Smooth muscle cell (in vitro differentiated cells): Measurements from ENCODE around the gene AK8. TPM values are rescaled to one million over a fixed set of nuclear protein-coding genes. Genes with fewer than 3 reads are reported as not detected.

ENCODE experiments used
- DNase-seq: peaks from one replicate; lab custom pipeline; 2025; ENCODE audit not compliant: unreplicated experiment; lab: John Stamatoyannopoulos, UW
- H2AFZ ChIP-seq: fragments of 200-600 bp; sonication (generic); 2 replicates; pipeline ENCODE4 v1.6.0; 2016; ENCODE audit warnings: antibody characterized with exemption, low read depth, mild to moderate bottlenecking
- H3F3A ChIP-seq: fragments of 200-600 bp; sonication (generic); 2 replicates; pipeline ENCODE4 v1.6.0; 2017; ENCODE audit warnings: antibody characterized with exemption, low read depth
- H3K27ac ChIP-seq: fragments of 200-600 bp; sonication (generic); 2 replicates; pipeline ENCODE4 v1.5.1; 2016; ENCODE audit warnings: low read depth, mild to moderate bottlenecking
- H3K27me3 ChIP-seq: fragments of 200-600 bp; sonication (generic); 2 replicates; pipeline ENCODE4 v1.6.1; 2016; ENCODE audit warnings: low read depth, mild to moderate bottlenecking
- H3K36me3 ChIP-seq: fragments of 200-600 bp; sonication (generic); 2 replicates; pipeline ENCODE4 v1.5.1; 2016; ENCODE audit warnings: low read depth
- H3K4me1 ChIP-seq: fragments of 200-600 bp; sonication (generic); 2 replicates; pipeline ENCODE4 v1.5.1; 2016; ENCODE audit warnings: low read depth
- H3K4me2 ChIP-seq: fragments of 200-600 bp; sonication (generic); 2 replicates; pipeline ENCODE4 v1.6.0; 2016; ENCODE audit warnings: mild to moderate bottlenecking
- H3K4me3 ChIP-seq: fragments of 200-600 bp; sonication (generic); 2 replicates; pipeline ENCODE4 v1.5.1; 2016; ENCODE audit warnings: mild to moderate bottlenecking
- H3K79me2 ChIP-seq: fragments of 200-600 bp; sonication (generic); 2 replicates; pipeline ENCODE4 v1.6.0; 2016; ENCODE audit warnings: low read depth, mild to moderate bottlenecking
- H3K9ac ChIP-seq: fragments of 200-600 bp; sonication (generic); 2 replicates; pipeline ENCODE4 v1.6.0; 2016; ENCODE audit warnings: low read depth
- H3K9me3 ChIP-seq: fragments of 200-600 bp; sonication (generic); replicated peaks from 2 replicates; pipeline ENCODE4 v1.5.1; 2016; ENCODE audit warnings: low read depth
- H4K20me1 ChIP-seq: fragments of 200-600 bp; sonication (generic); 2 replicates; pipeline ENCODE4 v1.6.0; 2016; ENCODE audit warnings: low read depth
- WGBS: methylation state at CpG from one replicate; pipeline ENCODE4 v1.1.7; 2016; ENCODE audit warnings: low lambda C conversion rate; 5-methylcytosine and 5-hydroxymethylcytosine counted together
- polyA plus RNA-seq: library from polyadenylated mRNA; unstranded; fragments of >200 nt; fragmentation: Nextera tagmentation; extraction: Ambion mirVana; gene quantifications from 2 replicates; pipeline ENCODE4 v1.2.1, GENCODE V29; 2016
- total RNA-seq: library from RNA; depleted of rRNA; stranded (reverse); fragments of >200 nt; gene quantifications from 2 replicates; pipeline ENCODE4 v1.2.3, GENCODE V29; 2014
- TF ChIP-seq, protein P1 (sequence below): fragments of 200-600 bp; sonication (generic); IDR thresholded peaks from 2 replicates; pipeline ENCODE4 v1.5.1; 2017; ENCODE audit warnings: borderline replicate concordance, mild to moderate bottlenecking, antibody characterized with exemption; ENCODE audit not compliant: insufficient read depth, poor library complexity, severe bottlenecking

The AK8 gene
- total and polyA plus RNA-seq, 2 experiments from 2014 or later: 0.67 to 1.4 TPM

DNA sequence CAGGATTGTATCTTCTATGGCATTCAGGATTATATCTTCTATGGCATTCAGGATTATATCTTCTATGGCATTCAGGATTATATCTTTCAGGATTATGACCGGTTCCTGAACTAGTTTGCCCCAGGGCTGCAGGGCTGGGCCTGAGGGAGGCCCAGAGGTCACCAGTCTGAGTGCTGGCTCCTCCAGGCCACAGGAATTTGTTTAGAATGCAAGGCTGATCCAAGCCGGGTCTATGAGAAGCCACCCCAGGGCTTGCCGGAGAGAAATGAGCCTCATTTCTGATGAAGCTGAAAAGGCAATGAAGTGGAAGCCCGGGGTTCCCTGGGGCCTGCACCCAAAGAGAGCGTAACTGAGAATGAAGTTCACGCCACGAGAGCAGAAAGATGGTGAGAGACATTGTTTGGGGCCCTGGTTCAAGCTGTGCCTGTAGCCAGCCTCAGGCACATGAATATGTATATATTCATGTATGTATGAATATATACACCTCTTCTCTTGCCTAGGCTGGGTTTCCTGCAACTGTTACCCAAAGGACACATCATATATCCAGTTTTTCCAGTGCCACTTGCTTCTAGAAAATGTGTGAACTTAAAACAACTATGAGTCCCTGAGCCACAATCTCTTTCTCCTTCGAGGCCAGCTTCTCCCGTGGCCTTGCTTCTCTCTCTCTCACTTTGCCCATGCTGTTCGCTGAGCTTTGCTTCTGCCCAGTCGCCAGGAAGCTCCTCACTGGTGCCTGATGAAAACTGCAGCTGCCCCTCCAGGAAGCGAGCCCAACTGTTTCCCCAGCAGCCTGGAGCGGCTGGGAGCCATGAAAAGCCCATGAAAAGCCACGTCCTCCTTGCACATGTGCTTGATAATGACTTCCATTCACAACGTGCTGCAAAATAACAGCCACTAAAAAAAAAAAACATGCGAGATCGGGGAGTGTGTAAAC is 145.5 kb downstream of the AK8 start:
- no peak overlapping the region for H3K4me2 ChIP-seq
- WGBS: 63% methylated on average over 17 of the region's 17 CpGs

DNA sequence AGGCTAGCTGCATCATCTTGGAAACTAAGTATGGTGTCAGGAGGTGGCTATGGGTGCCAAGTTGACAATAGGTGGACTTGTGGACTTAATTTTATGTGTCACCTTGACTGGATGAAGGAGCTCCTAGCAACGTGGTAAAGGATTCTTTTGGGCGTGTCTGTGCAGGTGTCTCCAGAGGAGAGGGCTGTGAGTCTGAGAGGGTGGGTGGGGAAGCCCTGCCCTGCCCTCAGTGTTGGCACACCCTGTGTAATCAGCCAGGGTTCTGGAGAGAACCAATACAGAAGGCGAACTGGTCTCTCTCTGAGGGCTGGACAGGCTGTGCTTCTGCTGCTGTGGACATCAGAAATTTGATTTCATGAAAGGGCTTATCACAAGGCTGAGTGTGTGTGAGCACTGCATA is 146.9 kb downstream of the AK8 start:
- no peaks in the 10 kb centered on the region for H4K20me1 ChIP-seq
- no peak overlapping the region for H3K4me2 ChIP-seq
- H3K4me3 ChIP-seq: no peak overlapping the region
- H3K27me3 ChIP-seq: no peaks in the 10 kb centered on the region
- TF ChIP-seq, protein P1, sequence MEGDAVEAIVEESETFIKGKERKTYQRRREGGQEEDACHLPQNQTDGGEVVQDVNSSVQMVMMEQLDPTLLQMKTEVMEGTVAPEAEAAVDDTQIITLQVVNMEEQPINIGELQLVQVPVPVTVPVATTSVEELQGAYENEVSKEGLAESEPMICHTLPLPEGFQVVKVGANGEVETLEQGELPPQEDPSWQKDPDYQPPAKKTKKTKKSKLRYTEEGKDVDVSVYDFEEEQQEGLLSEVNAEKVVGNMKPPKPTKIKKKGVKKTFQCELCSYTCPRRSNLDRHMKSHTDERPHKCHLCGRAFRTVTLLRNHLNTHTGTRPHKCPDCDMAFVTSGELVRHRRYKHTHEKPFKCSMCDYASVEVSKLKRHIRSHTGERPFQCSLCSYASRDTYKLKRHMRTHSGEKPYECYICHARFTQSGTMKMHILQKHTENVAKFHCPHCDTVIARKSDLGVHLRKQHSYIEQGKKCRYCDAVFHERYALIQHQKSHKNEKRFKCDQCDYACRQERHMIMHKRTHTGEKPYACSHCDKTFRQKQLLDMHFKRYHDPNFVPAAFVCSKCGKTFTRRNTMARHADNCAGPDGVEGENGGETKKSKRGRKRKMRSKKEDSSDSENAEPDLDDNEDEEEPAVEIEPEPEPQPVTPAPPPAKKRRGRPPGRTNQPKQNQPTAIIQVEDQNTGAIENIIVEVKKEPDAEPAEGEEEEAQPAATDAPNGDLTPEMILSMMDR: no peak
- no peaks in the 10 kb centered on the region for H3K79me2 ChIP-seq
- H3K4me1 ChIP-seq: no peaks in the 10 kb centered on the region
- no peaks in the 10 kb centered on the region for H3K9me3 ChIP-seq
- H3F3A ChIP-seq: no peaks in the 10 kb centered on the region
- no peak for DNase-seq
- no peak overlapping the region for H3K9ac ChIP-seq
- H3K36me3 ChIP-seq: no peaks in the 10 kb centered on the region
- H2AFZ ChIP-seq: no peak overlapping the region
- H3K27ac ChIP-seq: no peak overlapping the region
- WGBS: 80% methylated on average over 3 of the region's 3 CpGs

More for the DNA sequence above, 145.5 kb downstream of the AK8 start:
- H3K9me3 ChIP-seq: no peaks in the 10 kb centered on the region
- no peaks in the 10 kb centered on the region for H3F3A ChIP-seq
- no peaks in the 10 kb centered on the region for H3K79me2 ChIP-seq
- TF ChIP-seq, protein P1: no peak
- H3K4me3 ChIP-seq: no peak overlapping the region
- H4K20me1 ChIP-seq: no peaks in the 10 kb centered on the region
- no peak overlapping the region for H3K9ac ChIP-seq
- H3K4me1 ChIP-seq: no peaks in the 10 kb centered on the region
- DNase-seq: no peak
- no peaks in the 10 kb centered on the region for H3K36me3 ChIP-seq
- H2AFZ ChIP-seq: no peak overlapping the region
- H3K27me3 ChIP-seq: peaks cover 7% of the 10 kb centered on the region
- H3K27ac ChIP-seq: no peak overlapping the region

DNA sequence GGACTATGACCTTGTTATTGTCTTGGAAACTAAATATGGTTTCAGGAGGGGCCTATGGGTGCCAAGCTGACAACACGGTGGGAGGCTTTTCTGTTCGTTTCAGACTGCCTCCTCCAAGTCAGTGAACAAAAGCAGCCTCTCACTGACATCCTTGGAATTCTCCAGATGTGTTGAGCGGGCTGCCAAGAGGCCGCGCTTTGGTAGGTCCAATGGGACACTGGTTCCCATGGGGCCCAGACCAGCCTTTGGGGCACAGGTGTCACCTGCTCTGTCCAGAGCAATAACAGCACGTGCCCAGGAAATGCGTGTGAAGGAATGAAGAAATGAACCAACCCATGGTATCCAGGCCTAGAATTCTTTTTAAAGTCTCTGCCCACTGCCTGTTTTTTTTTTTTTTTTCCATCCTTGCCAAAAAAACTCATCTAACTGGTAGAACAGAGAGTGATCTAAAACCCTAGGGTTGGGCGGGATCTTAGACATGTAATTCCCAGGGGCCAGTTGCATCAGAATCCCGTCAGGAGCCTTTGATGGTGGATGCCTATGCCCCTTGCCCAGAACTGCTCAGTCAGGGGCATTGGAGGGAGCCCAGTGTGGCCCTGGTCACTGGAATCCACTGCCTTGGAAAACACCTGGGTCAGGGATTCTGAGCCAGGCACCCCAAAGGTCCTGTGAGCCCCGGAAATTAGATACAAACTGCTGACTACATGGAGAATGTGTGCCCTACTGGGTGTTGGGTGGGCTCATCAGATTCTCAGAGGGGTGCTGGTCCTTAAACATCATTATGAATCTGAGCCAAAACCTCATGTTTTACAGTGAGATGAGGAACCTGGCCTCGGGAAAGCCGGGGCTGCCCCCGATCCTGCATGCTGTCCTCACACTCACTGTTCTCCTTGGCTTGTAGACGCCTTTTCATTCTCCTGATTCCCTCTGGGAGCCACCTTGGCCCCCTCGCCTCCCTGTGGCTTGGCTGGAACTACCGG is 147.7 kb downstream of the AK8 start:
- Histone ChIP-seq H3K4me1 (no peaks in the 10 kb centered on the region), H3F3A (no peaks in the 10 kb centered on the region), H3K36me3 (no peaks in the 10 kb centered on the region), H3K4me3 (no peak overlapping the region), H3K27ac (no peak overlapping the region), H2AFZ (no peak overlapping the region), H3K27me3 (no peaks in the 10 kb centered on the region), H3K9ac (no peak overlapping the region), H4K20me1 (no peaks in the 10 kb centered on the region), H3K79me2 (no peaks in the 10 kb centered on the region), H3K4me2 (no peak overlapping the region), H3K9me3 (no peaks in the 10 kb centered on the region)
- TF ChIP-seq, protein P1: no peak
- DNase-seq: no peak
- 92% methylated on average over 16 of the region's 16 CpGs for WGBS
